ENCODE measurements around the gene CMPK1.

CMPK1 gene

GRCh38 chr1:47417170-47418044, 83.8 kb downstream of the CMPK1 start:
- Histone ChIP-seq H3K27me3 (ENCODE audit: control insufficient read depth in 3 of 3, insufficient read depth in 3 of 3, low read depth in 1 of 3, low read length in 3 of 3) (peaks cover 35 to 91% (median 68%) of the 10 kb centered on the region in 3 experiments), H3K27ac (replicated peaks; ENCODE audit: low read length) (no peak overlapping the region), H3K14ac (ENCODE audit: low read length) (peak overlapping the region; percentile 64), H2BK5ac (ENCODE audit: low read length) (peak overlapping the region; percentile 35), H2AFZ (ENCODE audit: low read length) (peak overlapping the region; percentile 87), H3K4me3 (ENCODE audit: low read length in 2 of 2) (no peak overlapping the region), H3K18ac (ENCODE audit: low read length) (peak overlapping the region; percentile 81), H2BK15ac (ENCODE audit: low read length) (no peak overlapping the region), H4K8ac (ENCODE audit: low read depth, low read length) (no peak overlapping the region), H3K36me3 (replicated peaks in 1 of 2; ENCODE audit: control insufficient read depth in 2 of 2, insufficient read depth in 2 of 2, low read length in 2 of 2) (no peaks in the 10 kb centered on the region), H4K91ac (ENCODE audit: low read depth, low read length, poor library complexity) (no peak overlapping the region), H3K23ac (ENCODE audit: low read depth, low read length, poor library complexity) (peak overlapping the region; percentile 93), H2BK120ac (ENCODE audit: low read depth, low read length) (no peak overlapping the region), H3K79me1 (ENCODE audit: low read depth, low read length) (no peaks in the 10 kb centered on the region), H2AK5ac (ENCODE audit: low read depth, low read length) (no peak overlapping the region), H3K4me1 (ENCODE audit: control insufficient read depth in 2 of 2, insufficient read depth in 1 of 2, low read depth in 1 of 2, low read length in 2 of 2) (peaks cover 0 to 4% of the 10 kb centered on the region in 2 donors), H2BK12ac (ENCODE audit: low read length) (peak overlapping the region; percentile 17), H3K9ac (ENCODE audit: low read depth, low read length, poor library complexity) (no peak overlapping the region), H3K4me2 (ENCODE audit: insufficient read depth, low read length, poor library complexity, severe bottlenecking) (peak overlapping the region; percentile 69), H3K4ac (ENCODE audit: low read length) (no peak overlapping the region), H3K9me3 (replicated peaks in 1 of 2; ENCODE audit: control insufficient read depth in 2 of 2, insufficient read depth in 1 of 2, low read depth in 1 of 2, low read length in 2 of 2) (peaks cover 0 to 3% of the 10 kb centered on the region in 2 donors)
- no peak for DNase-seq (ENCODE audit: low spot score)
- no CpG with 5 or more reads among the region's 39 CpGs for WGBS, 2 donors (ENCODE audit: extremely low coverage in 2 of 2, insufficient read length in 2 of 2, insufficient replicate concordance in 1 of 2)

GRCh38 chr1:47418122-47418521, 84.5 kb downstream of the CMPK1 start:
- WGBS, 2 donors (ENCODE audit: extremely low coverage in 2 of 2, insufficient read length in 2 of 2, insufficient replicate concordance in 1 of 2), result no CpG with 5 or more reads among the region's 2 CpGs

GRCh38 chr1:47418681-47419325, 85.2 kb downstream of the CMPK1 start:
- no peak overlapping the region for H4K91ac ChIP-seq (ENCODE audit: low read depth, low read length, poor library complexity)
- H2BK15ac ChIP-seq (ENCODE audit: low read length), result no peak overlapping the region
- no peak overlapping the region for H2AFZ ChIP-seq (ENCODE audit: low read length)
- H2AK5ac ChIP-seq (ENCODE audit: low read depth, low read length), result no peak overlapping the region
- peaks cover 35 to 77% (median 68%) of the 10 kb centered on the region in 3 experiments for H3K27me3 ChIP-seq (ENCODE audit: control insufficient read depth in 3 of 3, insufficient read depth in 3 of 3, low read depth in 1 of 3, low read length in 3 of 3)
- no peak overlapping the region for H3K23ac ChIP-seq (ENCODE audit: low read depth, low read length, poor library complexity)
- no peak overlapping the region for H2BK120ac ChIP-seq (ENCODE audit: low read depth, low read length)
- H4K8ac ChIP-seq (ENCODE audit: low read depth, low read length), result no peak overlapping the region
- H3K9me3 ChIP-seq (replicated peaks in 1 of 2; ENCODE audit: control insufficient read depth in 2 of 2, insufficient read depth in 1 of 2, low read depth in 1 of 2, low read length in 2 of 2), result peaks cover 0 to 3% of the 10 kb centered on the region in 2 donors
- H2BK5ac ChIP-seq (ENCODE audit: low read length), result no peak overlapping the region
- H3K36me3 ChIP-seq (replicated peaks in 1 of 2; ENCODE audit: control insufficient read depth in 2 of 2, insufficient read depth in 2 of 2, low read length in 2 of 2), result no peaks in the 10 kb centered on the region
- no peak overlapping the region for H3K4me2 ChIP-seq (ENCODE audit: insufficient read depth, low read length, poor library complexity, severe bottlenecking)
- no peak overlapping the region for H2BK12ac ChIP-seq (ENCODE audit: low read length)
- no peak overlapping the region for H3K4me3 ChIP-seq (ENCODE audit: low read length in 2 of 2)
- H3K4ac ChIP-seq (ENCODE audit: low read length), result no peak overlapping the region
- H3K27ac ChIP-seq (replicated peaks; ENCODE audit: low read length), result no peak overlapping the region
- no peaks in the 10 kb centered on the region for H3K79me1 ChIP-seq (ENCODE audit: low read depth, low read length)
- no peak overlapping the region for H3K18ac ChIP-seq (ENCODE audit: low read length)
- no peak overlapping the region for H3K14ac ChIP-seq (ENCODE audit: low read length)
- H3K4me1 ChIP-seq (ENCODE audit: control insufficient read depth in 2 of 2, insufficient read depth in 1 of 2, low read depth in 1 of 2, low read length in 2 of 2), result no peaks in the 10 kb centered on the region
- WGBS, 2 donors (ENCODE audit: extremely low coverage in 2 of 2, insufficient read length in 2 of 2, insufficient replicate concordance in 1 of 2), result no CpG with 5 or more reads among the region's 6 CpGs
- no peak overlapping the region for H3K9ac ChIP-seq (ENCODE audit: low read depth, low read length, poor library complexity)
- no peak for DNase-seq (ENCODE audit: low spot score)

More at GRCh38 chr1:47418122-47418521, 84.5 kb downstream of the CMPK1 start:
- Histone ChIP-seq H3K14ac (ENCODE audit: low read length) (no peak overlapping the region), H2BK12ac (ENCODE audit: low read length) (no peak overlapping the region), H3K27me3 (ENCODE audit: control insufficient read depth in 3 of 3, insufficient read depth in 3 of 3, low read depth in 1 of 3, low read length in 3 of 3) (peaks cover 35 to 84% (median 68%) of the 10 kb centered on the region in 3 experiments), H3K4ac (ENCODE audit: low read length) (no peak overlapping the region), H3K4me3 (ENCODE audit: low read length in 2 of 2) (no peak overlapping the region), H2AFZ (ENCODE audit: low read length) (no peak overlapping the region), H3K27ac (replicated peaks; ENCODE audit: low read length) (no peak overlapping the region), H3K23ac (ENCODE audit: low read depth, low read length, poor library complexity) (no peak overlapping the region), H3K4me2 (ENCODE audit: insufficient read depth, low read length, poor library complexity, severe bottlenecking) (no peak overlapping the region), H2AK5ac (ENCODE audit: low read depth, low read length) (no peak overlapping the region), H3K9me3 (replicated peaks in 1 of 2; ENCODE audit: control insufficient read depth in 2 of 2, insufficient read depth in 1 of 2, low read depth in 1 of 2, low read length in 2 of 2) (peaks cover 0 to 3% of the 10 kb centered on the region in 2 donors), H4K8ac (ENCODE audit: low read depth, low read length) (no peak overlapping the region), H2BK15ac (ENCODE audit: low read length) (no peak overlapping the region), H3K36me3 (replicated peaks in 1 of 2; ENCODE audit: control insufficient read depth in 2 of 2, insufficient read depth in 2 of 2, low read length in 2 of 2) (no peaks in the 10 kb centered on the region), H3K4me1 (ENCODE audit: control insufficient read depth in 2 of 2, insufficient read depth in 1 of 2, low read depth in 1 of 2, low read length in 2 of 2) (no peaks in the 10 kb centered on the region), H2BK120ac (ENCODE audit: low read depth, low read length) (no peak overlapping the region), H2BK5ac (ENCODE audit: low read length) (no peak overlapping the region), H3K9ac (ENCODE audit: low read depth, low read length, poor library complexity) (no peak overlapping the region), H3K79me1 (ENCODE audit: low read depth, low read length) (no peaks in the 10 kb centered on the region), H4K91ac (ENCODE audit: low read depth, low read length, poor library complexity) (no peak overlapping the region), H3K18ac (ENCODE audit: low read length) (no peak overlapping the region)
- no peak for DNase-seq (ENCODE audit: low spot score)

GRCh38 chr1:47420547-47420946, 87.0 kb downstream of the CMPK1 start:
- peaks cover 0 to 2% of the 10 kb centered on the region in 2 donors for H3K4me1 ChIP-seq (ENCODE audit: control insufficient read depth in 2 of 2, insufficient read depth in 1 of 2, low read depth in 1 of 2, low read length in 2 of 2)
- no peak overlapping the region for H2AK5ac ChIP-seq (ENCODE audit: low read depth, low read length)
- no peak overlapping the region for H3K4ac ChIP-seq (ENCODE audit: low read length)
- no peaks in the 10 kb centered on the region for H3K36me3 ChIP-seq (replicated peaks in 1 of 2; ENCODE audit: control insufficient read depth in 2 of 2, insufficient read depth in 2 of 2, low read length in 2 of 2)
- H3K23ac ChIP-seq (ENCODE audit: low read depth, low read length, poor library complexity), result no peak overlapping the region
- no peak overlapping the region for H4K91ac ChIP-seq (ENCODE audit: low read depth, low read length, poor library complexity)
- no peak overlapping the region for H3K4me2 ChIP-seq (ENCODE audit: insufficient read depth, low read length, poor library complexity, severe bottlenecking)
- no peak overlapping the region for H2BK120ac ChIP-seq (ENCODE audit: low read depth, low read length)
- H3K9me3 ChIP-seq (replicated peaks in 1 of 2; ENCODE audit: control insufficient read depth in 2 of 2, insufficient read depth in 1 of 2, low read depth in 1 of 2, low read length in 2 of 2), result peaks cover 0 to 3% of the 10 kb centered on the region in 2 donors
- H3K4me3 ChIP-seq (ENCODE audit: low read length in 2 of 2), result no peak overlapping the region
- H3K18ac ChIP-seq (ENCODE audit: low read length), result no peak overlapping the region
- 100% methylated on average over 2 to 3 of the region's 4 CpGs for WGBS, 2 donors (ENCODE audit: extremely low coverage in 2 of 2, insufficient read length in 2 of 2, insufficient replicate concordance in 1 of 2)
- no peak overlapping the region for H2AFZ ChIP-seq (ENCODE audit: low read length)
- no peak overlapping the region for H3K9ac ChIP-seq (ENCODE audit: low read depth, low read length, poor library complexity)
- H2BK5ac ChIP-seq (ENCODE audit: low read length), result no peak overlapping the region
- H3K79me1 ChIP-seq (ENCODE audit: low read depth, low read length), result no peaks in the 10 kb centered on the region
- H2BK12ac ChIP-seq (ENCODE audit: low read length), result no peak overlapping the region
- DNase-seq (ENCODE audit: low spot score), result no peak
- H3K14ac ChIP-seq (ENCODE audit: low read length), result no peak overlapping the region
- H3K27ac ChIP-seq (replicated peaks; ENCODE audit: low read length), result no peak overlapping the region
- peaks cover 31 to 66% (median 50%) of the 10 kb centered on the region in 3 experiments for H3K27me3 ChIP-seq (ENCODE audit: control insufficient read depth in 3 of 3, insufficient read depth in 3 of 3, low read depth in 1 of 3, low read length in 3 of 3)
- H4K8ac ChIP-seq (ENCODE audit: low read depth, low read length), result no peak overlapping the region
- no peak overlapping the region for H2BK15ac ChIP-seq (ENCODE audit: low read length)
